PC-3 (cell line): ENCODE data around the gene LBR. TPM values are rescaled to one million over a fixed set of nuclear protein-coding genes. Genes with fewer than 3 reads are reported as not detected.
A peak's percentile ranks its signal among the peaks of the same experiment; 100 is the strongest.

Source experiments
- ATAC-seq: fragments of 200-7000 bp; cut with Tn5 transposase; 2 replicates; pipeline ENCODE4 v1.9.1; 2020; ENCODE audit warnings: mild to moderate bottlenecking, moderate library complexity
- BruUV-seq: library from RNA; stranded (reverse); fragments of 400-500 nt; replicated peaks from 2 replicates; lab custom pipeline; 2021; lab: Mats Ljungman, UMichigan
- CTCF ChIA-PET: fragments of 300-600 bp; sonication (Branson Sonifier 250); formaldehyde crosslinking; loops from one replicate; lab custom pipeline; 2022; ENCODE audit warnings: antibody characterized with exemption; lab: Charles Lee
- POLR2A ChIA-PET: fragments of 300-600 bp; sonication (Branson Sonifier 250); formaldehyde crosslinking; loops from one replicate; lab custom pipeline; 2022; ENCODE audit warnings: antibody characterized with exemption; ENCODE audit not compliant: unreplicated experiment; lab: Charles Lee
- DNase-seq: peaks from one replicate; pipeline ENCODE4 v3.0.0-alpha.2; 2015
- H2AFZ ChIP-seq: fragments of 300-600 bp; sonication (generic); 2 replicates; pipeline ENCODE4 v1.6.0; 2016; ENCODE audit warnings: antibody characterized with exemption, low read length
- H3F3A ChIP-seq: fragments of 300-600 bp; sonication (generic); one replicate; pipeline ENCODE4 v1.6.0; 2017; ENCODE audit warnings: antibody characterized with exemption, low read length, control low read depth, mild to moderate bottlenecking; ENCODE audit not compliant: unreplicated experiment
- H3K27ac ChIP-seq: fragments of 300-600 bp; sonication (generic); 2 replicates; pipeline ENCODE4 v1.5.1; 2016; ENCODE audit warnings: mild to moderate bottlenecking, low read length
- H3K27me3 ChIP-seq: fragments of 300-600 bp; sonication (generic); 2 replicates; pipeline ENCODE4 v1.6.1; 2016; ENCODE audit warnings: low read length, mixed read lengths
- H3K36me3 ChIP-seq: fragments of 300-600 bp; sonication (generic); 2 replicates; pipeline ENCODE4 v1.6.1; 2016; ENCODE audit warnings: low read depth, mixed run types, low read length, mixed read lengths
- H3K4me1 ChIP-seq: fragments of 300-600 bp; sonication (generic); 2 replicates; pipeline ENCODE4 v1.5.1; 2016; ENCODE audit warnings: low read length; ENCODE audit not compliant: insufficient read depth
- H3K4me2 ChIP-seq: fragments of 300-600 bp; sonication (generic); 2 replicates; pipeline ENCODE4 v1.6.0; 2016; ENCODE audit warnings: low read length
- H3K4me3 ChIP-seq: fragments of 300-600 bp; sonication (generic); 2 replicates; pipeline ENCODE4 v1.5.1; 2016; ENCODE audit warnings: mild to moderate bottlenecking, low read length, mixed read lengths
- H3K79me2 ChIP-seq: fragments of 300-600 bp; sonication (generic); 2 replicates; pipeline ENCODE4 v1.6.1; 2017; ENCODE audit warnings: low read length, mixed read lengths
- H3K9ac ChIP-seq: fragments of 300-600 bp; sonication (generic); 2 replicates; pipeline ENCODE4 v1.6.0; 2016; ENCODE audit warnings: mild to moderate bottlenecking, low read length
- H3K9me2 ChIP-seq: fragments of 300-600 bp; sonication (generic); replicated peaks from 2 replicates; pipeline ENCODE4 v1.6.1; 2016; ENCODE audit warnings: mixed run types, low read length, mixed read lengths
- H3K9me3 ChIP-seq: fragments of 300-600 bp; sonication (generic); 2 replicates; pipeline ENCODE4 v1.6.1; 2016; ENCODE audit warnings: low read length, mixed read lengths
- H4K20me1 ChIP-seq: fragments of 300-600 bp; sonication (generic); 2 replicates; pipeline ENCODE4 v1.6.1; 2016; ENCODE audit warnings: low read length, mixed read lengths
- CTCF ChIP-seq: fragments of 300-600 bp; sonication (generic); conservative IDR thresholded peaks from 2 replicates; pipeline ENCODE4 v1.5.1; 2017; ENCODE audit warnings: antibody characterized with exemption, low read depth, mild to moderate bottlenecking, low read length
- EZH2 ChIP-seq: fragments of 300-600 bp; sonication (generic); IDR thresholded peaks from one replicate; pipeline ENCODE4 v1.6.1; 2017; ENCODE audit warnings: antibody characterized with exemption, mild to moderate bottlenecking, low read length; ENCODE audit not compliant: unreplicated experiment
- EZH2phosphoT487 ChIP-seq: fragments of 300-600 bp; sonication (generic); IDR thresholded peaks from 2 replicates; pipeline ENCODE4 v1.6.1; 2018; ENCODE audit warnings: mild to moderate bottlenecking, antibody characterized with exemption, low read length, borderline replicate concordance
- intact Hi-C: fragments of 100-400 bp; cut with micrococcal nuclease; formaldehyde crosslinking; loops from 2 replicates; pipeline ENCODE4 v1.9.0; 2023
- total RNA-seq: library from RNA; depleted of rRNA; stranded (reverse); fragments of >200 nt; gene quantifications from 2 replicates; pipeline ENCODE4 v1.2.3, GENCODE V29; 2014

The LBR gene
- total RNA-seq, 1 experiment from 2014 or later = 35.1 TPM

GRCh38 chr1:225476100-225476511 is 48.3 kb upstream of the LBR start:
- Histone ChIP-seq H3K9me2 (no peaks in the 10 kb centered on the region), H3K4me2 (no peak overlapping the region), H3F3A (no peaks in the 10 kb centered on the region), H3K4me3 (no peak overlapping the region), H2AFZ (no peak overlapping the region), H4K20me1 (no peaks in the 10 kb centered on the region), H3K9ac (no peak overlapping the region), H3K79me2 (no peaks in the 10 kb centered on the region), H3K27ac (no peak overlapping the region), H3K36me3 (no peaks in the 10 kb centered on the region), H3K9me3 (no peaks in the 10 kb centered on the region), H3K27me3 (no peaks in the 10 kb centered on the region), H3K4me1 (peaks cover 10% of the 10 kb centered on the region; the same call in 1 of the 2 replicates)
- no peak for DNase-seq
- ChIA-PET POLR2A (no interaction called here), CTCF (no interaction called here)
- ATAC-seq = no peak
- TF ChIP-seq EZH2 = no peak
- no peak for TF ChIP-seq CTCF
- no peak for TF ChIP-seq EZH2phosphoT487
- intact Hi-C loops = loop anchor here (5.0 kb wide), 2 partner anchors 76 to 226 kb away; no protein-coding TSS in a partner anchor
- BruUV-seq = no TSS peak

GRCh38 chr1:225474986-225475820 is 47.4 kb upstream of the LBR start:
- Histone ChIP-seq H3K27ac (no peak overlapping the region), H3K4me2 (peak overlapping the region; percentile 65), H3K79me2 (no peaks in the 10 kb centered on the region), H3F3A (no peaks in the 10 kb centered on the region), H2AFZ (peak overlapping the region; percentile 89), H3K9ac (no peak overlapping the region), H3K36me3 (no peaks in the 10 kb centered on the region), H3K4me1 (peaks cover 10% of the 10 kb centered on the region; the same call in 1 of the 2 replicates), H3K27me3 (no peaks in the 10 kb centered on the region), H3K4me3 (no peak overlapping the region; the same call in 1 of the 2 replicates), H4K20me1 (no peaks in the 10 kb centered on the region), H3K9me3 (no peaks in the 10 kb centered on the region), H3K9me2 (no peaks in the 10 kb centered on the region)
- BruUV-seq = no TSS peak
- POLR2A ChIA-PET = no interaction called here
- ATAC-seq (peak; percentile 90), DNase-seq (peak; percentile 82)
- CTCF ChIA-PET = interaction anchor here (0.5 to 1.0 kb wide), 11 partner anchors 15 to 587 kb away, joined by 3 to 10 read pairs (median 3); partner anchors contain the start of gene H3-3A
- intact Hi-C loops = loop anchor here (1.0 to 5.0 kb wide), 6 partner anchors 77 to 501 kb away; partner anchors contain the start of gene SRP9
- TF ChIP-seq CTCF (peak; percentile 100), EZH2 (no peak), EZH2phosphoT487 (no peak)
